ENCODE results near the gene DLL4.
A peak's percentile ranks its signal among the peaks of the same experiment; 100 is the strongest.

The DLL4 gene

GRCh38 chr15:40908095-40908494, 21.0 kb upstream of the DLL4 start:
- Histone ChIP-seq H3K9me3 (ENCODE audit: control insufficient read depth, low read length) (no peaks in the 10 kb centered on the region), H3K36me3 (ENCODE audit: control insufficient read depth, insufficient read depth, low read length) (peaks cover 25% of the 10 kb centered on the region), H3K27ac (ENCODE audit: low read depth, low read length, severe bottlenecking) (no peak overlapping the region), H3K4me3 (ENCODE audit: extremely low read depth, insufficient read depth, low read length, poor library complexity, severe bottlenecking) (no peak overlapping the region), H3K4me1 (ENCODE audit: control insufficient read depth, insufficient read depth, low read length, poor library complexity, severe bottlenecking) (peaks cover 35% of the 10 kb centered on the region)
- 93 to 97% methylated on average over 4 to 6 of the region's 7 CpGs for WGBS, 2 experiments (ENCODE audit: insufficient coverage in 2 of 2)

GRCh38 chr15:40909662-40910630, 19.2 kb upstream of the DLL4 start:
- H3K36me3 ChIP-seq (ENCODE audit: control insufficient read depth, insufficient read depth, low read length), result peaks cover 11% of the 10 kb centered on the region
- peaks cover 42% of the 10 kb centered on the region for H3K4me1 ChIP-seq (ENCODE audit: control insufficient read depth, insufficient read depth, low read length, poor library complexity, severe bottlenecking)
- no peak overlapping the region for H3K4me3 ChIP-seq (ENCODE audit: extremely low read depth, insufficient read depth, low read length, poor library complexity, severe bottlenecking)
- WGBS, 2 experiments (ENCODE audit: insufficient coverage in 2 of 2), result 85 to 88% methylated on average over 11 to 12 of the region's 17 CpGs
- no peaks in the 10 kb centered on the region for H3K9me3 ChIP-seq (ENCODE audit: control insufficient read depth, low read length)
- no peak overlapping the region for H3K27ac ChIP-seq (ENCODE audit: low read depth, low read length, severe bottlenecking)

DNA sequence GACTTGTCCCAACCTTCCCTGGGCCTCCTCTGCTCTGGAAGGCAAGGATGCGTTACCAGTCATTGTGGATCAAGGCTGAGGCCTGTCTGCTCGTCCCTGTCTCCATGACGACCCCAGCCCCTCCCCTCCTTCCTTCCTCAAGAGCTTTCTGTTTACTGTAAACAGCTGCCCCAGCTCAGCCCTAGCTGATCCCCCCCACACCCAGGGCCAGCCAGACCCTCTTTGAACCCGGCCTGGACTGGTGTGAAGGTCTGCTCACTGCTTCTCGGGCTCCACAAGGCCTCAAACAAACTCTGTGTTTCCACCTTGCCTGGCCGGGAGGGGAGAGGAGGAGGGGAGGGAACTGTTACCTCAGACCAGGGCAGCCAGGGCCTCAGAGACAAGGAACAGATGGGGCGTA, 18.0 kb upstream of the DLL4 start:
- H3K36me3 ChIP-seq (ENCODE audit: control insufficient read depth, insufficient read depth, low read length), result peaks cover 3% of the 10 kb centered on the region
- 7 to 39% methylated on average over 3 to 5 of the region's 7 CpGs for WGBS, 2 experiments (ENCODE audit: insufficient coverage in 2 of 2)

DNA sequence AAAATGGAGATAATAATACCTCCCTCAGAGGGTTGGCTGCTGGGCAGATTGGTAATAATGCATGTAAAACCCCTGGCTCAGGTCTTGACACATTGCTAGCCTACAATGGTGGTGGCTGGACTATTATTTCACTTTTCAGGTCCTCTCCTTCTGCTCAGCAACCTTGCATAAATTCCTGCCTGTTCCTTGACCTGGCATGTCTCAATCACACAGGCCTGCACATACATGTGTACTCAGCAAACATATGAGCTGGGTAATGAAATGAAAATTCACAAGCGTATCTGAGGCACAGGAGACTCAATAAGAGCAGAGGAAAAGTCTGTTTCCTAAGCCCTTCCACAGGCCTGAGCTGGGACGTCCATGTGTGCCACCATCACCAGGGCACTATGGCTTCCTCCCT, 17.4 kb upstream of the DLL4 start:
- peaks cover 41% of the 10 kb centered on the region for H3K4me1 ChIP-seq (ENCODE audit: control insufficient read depth, insufficient read depth, low read length, poor library complexity, severe bottlenecking)
- H3K27ac ChIP-seq (ENCODE audit: low read depth, low read length, severe bottlenecking), result peak overlapping the region; percentile 77
- no peaks in the 10 kb centered on the region for H3K9me3 ChIP-seq (ENCODE audit: control insufficient read depth, low read length)
- 88 to 100% methylated on average over 2 of the region's 2 CpGs for WGBS, 2 experiments (ENCODE audit: insufficient coverage in 2 of 2)
- peaks cover 3% of the 10 kb centered on the region for H3K36me3 ChIP-seq (ENCODE audit: control insufficient read depth, insufficient read depth, low read length)
- no peak overlapping the region for H3K4me3 ChIP-seq (ENCODE audit: extremely low read depth, insufficient read depth, low read length, poor library complexity, severe bottlenecking)

More for the DNA sequence above, 18.0 kb upstream of the DLL4 start:
- H3K9me3 ChIP-seq (ENCODE audit: control insufficient read depth, low read length), result no peaks in the 10 kb centered on the region
- H3K27ac ChIP-seq (ENCODE audit: low read depth, low read length, severe bottlenecking), result peak overlapping the region; percentile 77
- H3K4me3 ChIP-seq (ENCODE audit: extremely low read depth, insufficient read depth, low read length, poor library complexity, severe bottlenecking), result no peak overlapping the region
- peaks cover 44% of the 10 kb centered on the region for H3K4me1 ChIP-seq (ENCODE audit: control insufficient read depth, insufficient read depth, low read length, poor library complexity, severe bottlenecking)

DNA sequence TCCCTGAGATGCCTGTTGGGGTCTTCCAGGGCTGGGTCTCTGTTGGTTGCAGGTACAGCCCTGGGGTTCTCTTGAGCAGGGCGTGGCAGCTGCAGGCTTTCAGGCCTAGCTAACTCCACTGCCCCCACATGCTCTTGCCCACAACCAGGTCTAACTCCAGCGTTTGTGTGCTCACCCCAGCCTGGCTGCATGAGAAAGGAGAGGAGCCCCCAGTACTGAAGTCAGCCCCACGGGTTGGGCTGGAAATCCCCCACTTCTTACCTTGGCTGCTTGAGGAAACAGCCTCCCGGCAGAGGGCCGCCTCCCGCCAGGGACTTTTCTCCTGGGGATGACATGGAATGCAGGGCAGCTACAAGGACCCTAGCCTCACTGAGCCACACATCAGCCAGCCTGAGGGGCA, 16.7 kb upstream of the DLL4 start:
- H3K4me1 ChIP-seq (ENCODE audit: control insufficient read depth, insufficient read depth, low read length, poor library complexity, severe bottlenecking), result peaks cover 33% of the 10 kb centered on the region
- H3K36me3 ChIP-seq (ENCODE audit: control insufficient read depth, insufficient read depth, low read length), result no peaks in the 10 kb centered on the region
- H3K9me3 ChIP-seq (ENCODE audit: control insufficient read depth, low read length), result no peaks in the 10 kb centered on the region
- H3K4me3 ChIP-seq (ENCODE audit: extremely low read depth, insufficient read depth, low read length, poor library complexity, severe bottlenecking), result no peak overlapping the region
- 77 to 100% methylated on average over 2 to 3 of the region's 6 CpGs for whole genome bisulfite sequencing, 2 experiments (ENCODE audit: insufficient coverage in 2 of 2)
- no peak overlapping the region for H3K27ac ChIP-seq (ENCODE audit: low read depth, low read length, severe bottlenecking)

DNA sequence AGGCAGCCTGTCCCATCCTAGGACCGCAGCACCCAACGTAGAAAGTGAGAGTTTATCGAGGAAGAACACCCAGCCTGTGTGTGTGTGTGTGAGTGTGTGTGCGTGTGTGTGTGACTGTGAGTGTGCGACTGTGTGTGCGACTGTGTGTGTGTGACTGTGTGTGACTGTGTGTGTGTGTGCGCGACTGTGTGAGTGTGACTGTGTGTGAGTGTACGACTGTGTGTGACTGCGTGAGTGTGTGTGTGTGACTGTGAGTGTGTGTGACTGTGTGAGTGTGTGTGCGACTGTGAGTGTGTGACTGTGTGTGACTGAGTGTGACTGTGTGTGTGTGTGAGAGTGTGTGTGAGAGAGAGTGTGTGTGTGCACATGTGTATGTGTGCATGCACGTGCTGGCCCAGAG, 15.1 kb upstream of the DLL4 start:
- Histone ChIP-seq H3K27ac (ENCODE audit: low read depth, low read length, severe bottlenecking) (no peak overlapping the region), H3K9me3 (ENCODE audit: control insufficient read depth, low read length) (no peaks in the 10 kb centered on the region), H3K4me1 (ENCODE audit: control insufficient read depth, insufficient read depth, low read length, poor library complexity, severe bottlenecking) (peaks cover 45% of the 10 kb centered on the region), H3K36me3 (ENCODE audit: control insufficient read depth, insufficient read depth, low read length) (no peaks in the 10 kb centered on the region), H3K4me3 (ENCODE audit: extremely low read depth, insufficient read depth, low read length, poor library complexity, severe bottlenecking) (no peak overlapping the region)
- 94 to 96% methylated on average over 10 to 12 of the region's 12 CpGs for WGBS, 2 experiments (ENCODE audit: insufficient coverage in 2 of 2)

DNA sequence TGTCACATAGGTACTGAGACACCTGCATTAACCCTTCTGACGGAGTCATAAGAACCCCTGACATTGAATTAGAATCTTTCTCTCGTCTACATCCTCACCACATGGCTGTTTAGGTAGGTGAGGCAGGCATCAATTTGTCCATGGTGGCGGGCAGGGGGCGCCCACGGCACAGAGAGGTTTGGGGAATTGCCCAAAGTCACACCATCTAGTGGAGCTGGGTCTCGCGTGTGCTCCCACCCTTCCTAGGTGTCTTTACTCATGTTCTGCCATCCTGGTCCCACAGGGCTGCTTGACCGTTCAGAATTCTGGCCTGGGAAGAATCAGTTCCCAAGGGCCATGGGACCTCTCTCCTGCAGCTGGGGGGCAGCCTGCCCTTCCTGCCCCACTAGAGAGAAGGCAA, 14.7 kb upstream of the DLL4 start:
- Histone ChIP-seq H3K36me3 (ENCODE audit: control insufficient read depth, insufficient read depth, low read length) (no peaks in the 10 kb centered on the region), H3K4me1 (ENCODE audit: control insufficient read depth, insufficient read depth, low read length, poor library complexity, severe bottlenecking) (peaks cover 45% of the 10 kb centered on the region), H3K27ac (ENCODE audit: low read depth, low read length, severe bottlenecking) (no peak overlapping the region), H3K4me3 (ENCODE audit: extremely low read depth, insufficient read depth, low read length, poor library complexity, severe bottlenecking) (no peak overlapping the region), H3K9me3 (ENCODE audit: control insufficient read depth, low read length) (no peaks in the 10 kb centered on the region)
- whole genome bisulfite sequencing, 2 experiments (ENCODE audit: insufficient coverage in 2 of 2), result 71 to 84% methylated on average over 7 to 8 of the region's 8 CpGs

DNA sequence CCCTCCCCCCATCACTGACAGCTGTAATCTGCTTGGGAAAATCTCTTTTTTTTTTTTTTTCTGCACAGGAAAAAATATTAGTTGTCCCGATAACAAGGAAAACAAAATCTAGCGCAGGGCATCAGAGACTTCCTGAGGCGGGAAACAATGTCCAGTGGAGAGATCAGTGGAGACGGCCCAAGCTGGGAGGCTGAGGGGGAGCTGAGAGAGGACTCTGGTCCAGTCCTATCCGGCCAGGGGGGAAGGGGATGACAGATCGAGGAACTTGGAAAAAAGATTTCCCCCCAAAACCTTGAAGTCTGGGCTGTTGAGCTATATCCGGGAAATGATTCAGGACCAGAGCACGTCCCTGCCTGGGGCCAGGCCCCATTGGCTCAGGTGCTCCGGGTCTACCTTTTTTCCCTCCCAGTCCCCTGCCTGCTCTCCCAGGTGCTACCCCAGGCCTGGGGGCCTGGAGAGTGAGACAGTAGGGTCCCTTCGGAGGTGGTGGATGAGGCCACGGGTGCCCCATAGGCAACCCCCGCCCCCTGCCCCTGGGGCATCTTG, 14.0 kb upstream of the DLL4 start:
- no peak overlapping the region for H3K4me3 ChIP-seq (ENCODE audit: extremely low read depth, insufficient read depth, low read length, poor library complexity, severe bottlenecking)
- no peak overlapping the region for H3K27ac ChIP-seq (ENCODE audit: low read depth, low read length, severe bottlenecking)
- H3K36me3 ChIP-seq (ENCODE audit: control insufficient read depth, insufficient read depth, low read length), result no peaks in the 10 kb centered on the region
- 73 to 84% methylated on average over 6 to 9 of the region's 12 CpGs for WGBS, 2 experiments (ENCODE audit: insufficient coverage in 2 of 2)
- H3K9me3 ChIP-seq (ENCODE audit: control insufficient read depth, low read length), result no peaks in the 10 kb centered on the region
- H3K4me1 ChIP-seq (ENCODE audit: control insufficient read depth, insufficient read depth, low read length, poor library complexity, severe bottlenecking), result peaks cover 41% of the 10 kb centered on the region

GRCh38 chr15:40915679-40916078, 13.5 kb upstream of the DLL4 start:
- no peak overlapping the region for H3K27ac ChIP-seq (ENCODE audit: low read depth, low read length, severe bottlenecking)
- WGBS, 2 experiments (ENCODE audit: insufficient coverage in 2 of 2), result 75 to 76% methylated on average over 5 of the region's 6 CpGs
- H3K4me3 ChIP-seq (ENCODE audit: extremely low read depth, insufficient read depth, low read length, poor library complexity, severe bottlenecking), result no peak overlapping the region

GRCh38 chr15:40917585-40917984, 11.6 kb upstream of the DLL4 start:
- no peak overlapping the region for H3K4me3 ChIP-seq (ENCODE audit: extremely low read depth, insufficient read depth, low read length, poor library complexity, severe bottlenecking)
- no peak overlapping the region for H3K27ac ChIP-seq (ENCODE audit: low read depth, low read length, severe bottlenecking)
- 70% methylated on average over 8 to 11 of the region's 11 CpGs for WGBS, 2 experiments (ENCODE audit: insufficient coverage in 2 of 2)
- H3K9me3 ChIP-seq (ENCODE audit: control insufficient read depth, low read length), result no peaks in the 10 kb centered on the region
- peaks cover 27% of the 10 kb centered on the region for H3K4me1 ChIP-seq (ENCODE audit: control insufficient read depth, insufficient read depth, low read length, poor library complexity, severe bottlenecking)
- H3K36me3 ChIP-seq (ENCODE audit: control insufficient read depth, insufficient read depth, low read length), result no peaks in the 10 kb centered on the region

More at GRCh38 chr15:40915679-40916078, 13.5 kb upstream of the DLL4 start:
- H3K9me3 ChIP-seq (ENCODE audit: control insufficient read depth, low read length), result no peaks in the 10 kb centered on the region
- no peaks in the 10 kb centered on the region for H3K36me3 ChIP-seq (ENCODE audit: control insufficient read depth, insufficient read depth, low read length)
- H3K4me1 ChIP-seq (ENCODE audit: control insufficient read depth, insufficient read depth, low read length, poor library complexity, severe bottlenecking), result peaks cover 40% of the 10 kb centered on the region
